ENCODE data around the gene PERM1. TPM values are rescaled to one million over a fixed set of nuclear protein-coding genes. Genes with fewer than 3 reads are reported as not detected.
"Not testable (repeated sequence)": the region's sequence is repeated elsewhere in the genome, so short reads cannot be mapped to it uniquely, and the experiment has no call there.

Gene PERM1
- total and polyA plus RNA-seq, 8 donors = 0.27 to 0.45 (median 0.36) TPM; not detected in 4

GRCh38 chr1:951364-951763 lies 30.5 kb downstream of the PERM1 start:
- Histone ChIP-seq H3K4me3 (no peak overlapping the region), H3K9me3 (no peaks in the 10 kb centered on the region), H3K27ac (no peak overlapping the region), H3K36me3 (peaks cover 0 to 100% of the 10 kb centered on the region in 2 donors), H3K4me1 (no peaks in the 10 kb centered on the region), H3K27me3 (no peaks in the 10 kb centered on the region)
- no peak for ATAC-seq
- TF ChIP-seq CTCF (IDR thresholded peaks at IDR 0.05) = no peak
- DNase-seq = no peak
- intact Hi-C loops (cut with DNase I) = no loop called here

- no peaks in the 10 kb centered on the region for H3K9me3 ChIP-seq
- ATAC-seq = no peak
- no peak for DNase-seq
- no peak for TF ChIP-seq CTCF (IDR thresholded peaks at IDR 0.05)
- H3K27ac ChIP-seq = no peak overlapping the region
- no peak overlapping the region for H3K4me3 ChIP-seq
- no peaks in the 10 kb centered on the region for H3K4me1 ChIP-seq
- H3K27me3 ChIP-seq = no peaks in the 10 kb centered on the region
- intact Hi-C loops (cut with DNase I) = no loop called here
- H3K36me3 ChIP-seq = peaks cover 0 to 100% of the 10 kb centered on the region in 2 donors
Observed at GRCh38 chr1:950881-951280, 31.0 kb downstream of the PERM1 start.

- no peaks in the 10 kb centered on the region for H3K9me3 ChIP-seq
- intact Hi-C loops (cut with DNase I) = no loop called here
- H3K27me3 ChIP-seq = no peaks in the 10 kb centered on the region
Observed at GRCh38 chr1:950268-950667, 31.6 kb downstream of the PERM1 start.

GRCh38 chr1:947958-948357 lies 33.9 kb downstream of the PERM1 start:
- DNase-seq (no peak), ATAC-seq (no peak)
- no peak for TF ChIP-seq CTCF (IDR thresholded peaks at IDR 0.05)
- H3K27ac ChIP-seq = no peak overlapping the region
- peaks cover 3 to 6% of the 10 kb centered on the region in 2 donors for H3K4me1 ChIP-seq
- H3K27me3 ChIP-seq = peaks cover 5 to 10% of the 10 kb centered on the region in 2 donors
- intact Hi-C loops (cut with DNase I) = no loop called here
- H3K4me3 ChIP-seq = no peak overlapping the region
- peaks cover 0 to 94% of the 10 kb centered on the region in 2 donors for H3K36me3 ChIP-seq
- no peaks in the 10 kb centered on the region for H3K9me3 ChIP-seq

More at GRCh38 chr1:950268-950667, 31.6 kb downstream of the PERM1 start:
- DNase-seq = no peak
- Histone ChIP-seq H3K4me1 (no peaks in the 10 kb centered on the region), H3K36me3 (peaks cover 0 to 100% of the 10 kb centered on the region in 2 donors), H3K4me3 (no peak overlapping the region), H3K27ac (no peak overlapping the region)
- TF ChIP-seq CTCF (IDR thresholded peaks at IDR 0.05) = no peak
- no peak for ATAC-seq

- H3K36me3 ChIP-seq = peaks cover 0 to 83% of the 10 kb centered on the region in 2 donors
- H3K4me3 ChIP-seq; H3K9me3 ChIP-seq; DNase-seq; intact Hi-C loops (cut with DNase I); ATAC-seq; H3K27ac ChIP-seq: not testable (repeated sequence)
- peaks cover 3 to 17% of the 10 kb centered on the region in 2 donors for H3K4me1 ChIP-seq
- H3K27me3 ChIP-seq = peaks cover 14 to 22% of the 10 kb centered on the region in 2 donors
Observed at GRCh38 chr1:946811-947210, 35.1 kb downstream of the PERM1 start.

Measured in left lung (tissue), 10 donors.